GM23338 (cell line): ENCODE data around the gene PRPF38A. TPM values are rescaled to one million over a fixed set of nuclear protein-coding genes. Genes with fewer than 3 reads are reported as not detected.

Source experiments
- ATAC-seq: fragments of 200-7000 bp; cut with Tn5 transposase; 3 replicates; pipeline ENCODE4 v1.9.1; 2020
- DNase-seq: peaks from one replicate; pipeline ENCODE4 v3.0.0-alpha.2; 2015; ENCODE audit warnings: low spot score
- H2AFZ ChIP-seq: fragments of 200-600 bp; sonication (generic); 2 replicates; pipeline ENCODE4 v1.8.0; 2016; ENCODE audit warnings: antibody characterized with exemption, mild to moderate bottlenecking, moderate library complexity
- H3F3A ChIP-seq: fragments of 200-600 bp; sonication (generic); replicated peaks from 2 replicates; pipeline ENCODE4 v1.8.0; 2017; ENCODE audit warnings: antibody characterized with exemption, mixed run types, low read depth
- H3K27ac ChIP-seq: fragments of 200-600 bp; sonication (generic); 2 replicates; pipeline ENCODE4 v1.6.1; 2016; ENCODE audit warnings: low read depth
- H3K27me3 ChIP-seq: fragments of 200-600 bp; sonication (generic); 2 replicates; pipeline ENCODE4 v1.8.0; 2016; ENCODE audit warnings: mild to moderate bottlenecking, mixed run types, moderate library complexity; ENCODE audit not compliant: insufficient read depth
- H3K36me3 ChIP-seq: fragments of 200-600 bp; sonication (generic); 2 replicates; pipeline ENCODE4 v1.8.0; 2016; ENCODE audit warnings: mild to moderate bottlenecking; ENCODE audit not compliant: insufficient read depth
- H3K4me1 ChIP-seq: fragments of 200-600 bp; sonication (generic); 2 replicates; pipeline ENCODE4 v1.8.0; 2016; ENCODE audit warnings: mild to moderate bottlenecking, moderate library complexity; ENCODE audit not compliant: insufficient read depth
- H3K4me2 ChIP-seq: fragments of 200-600 bp; sonication (generic); 2 replicates; pipeline ENCODE4 v1.7.1; 2017; ENCODE audit warnings: mixed run types
- H3K4me3 ChIP-seq: fragments of 200-600 bp; sonication (generic); 2 replicates; pipeline ENCODE4 v1.6.1; 2016; ENCODE audit warnings: mixed run types
- H3K79me2 ChIP-seq: fragments of 200-600 bp; sonication (generic); replicated peaks from 2 replicates; pipeline ENCODE4 v1.8.0; 2017; ENCODE audit warnings: mild to moderate bottlenecking; ENCODE audit not compliant: insufficient read depth
- H3K9me2 ChIP-seq: fragments of 200-600 bp; sonication (generic); 2 replicates; pipeline ENCODE4 v1.8.0; 2017; ENCODE audit not compliant: insufficient read depth
- H4K20me1 ChIP-seq: fragments of 200-600 bp; sonication (generic); replicated peaks from 2 replicates; pipeline ENCODE4 v1.8.0; 2017; ENCODE audit warnings: mild to moderate bottlenecking; ENCODE audit not compliant: insufficient read depth
- H3K27ac Mint-ChIP-seq: 2 replicates; pipeline ENCODE4 v1.8.0; 2020; ENCODE audit warnings: inconsistent platforms, mild to moderate bottlenecking, moderate library complexity, mixed read lengths
- H3K27me3 Mint-ChIP-seq: 3 replicates; pipeline ENCODE4 v1.8.0; 2022; ENCODE audit warnings: low read depth, mild to moderate bottlenecking, moderate library complexity, mixed read lengths, inconsistent platforms; ENCODE audit not compliant: insufficient read depth, poor library complexity
- H3K36me3 Mint-ChIP-seq: 3 replicates; pipeline ENCODE4 v1.8.0; 2021; ENCODE audit warnings: low read depth, mild to moderate bottlenecking, inconsistent platforms, moderate library complexity, mixed read lengths
- H3K4me1 Mint-ChIP-seq: 3 replicates; pipeline ENCODE4 v1.8.0; 2020; ENCODE audit warnings: mild to moderate bottlenecking, inconsistent platforms, mixed read lengths
- H3K4me3 Mint-ChIP-seq: 3 replicates; pipeline ENCODE4 v1.8.0; 2021; ENCODE audit warnings: moderate library complexity, mild to moderate bottlenecking, inconsistent platforms, mixed read lengths
- H3K9me3 Mint-ChIP-seq: 3 replicates; pipeline ENCODE4 v1.8.0; 2020; ENCODE audit warnings: moderate library complexity, mild to moderate bottlenecking, inconsistent platforms, mixed read lengths
- CREB1 ChIP-seq: fragments of 250-450 bp; sonication (Bioruptor Pico); IDR thresholded peaks from 2 replicates; pipeline ENCODE4 v1.5.0; 2020; ENCODE audit warnings: low read depth, mild to moderate bottlenecking, moderate library complexity
- EZH2 ChIP-seq: fragments of 200-600 bp; sonication (generic); IDR thresholded peaks from one replicate; pipeline ENCODE4 v1.8.0; 2017; ENCODE audit warnings: antibody characterized with exemption, mild to moderate bottlenecking, low read depth; ENCODE audit not compliant: unreplicated experiment
- EZH2phosphoT487 ChIP-seq: fragments of 200-600 bp; sonication (generic); IDR thresholded peaks from one replicate; pipeline ENCODE4 v1.8.1; 2018; ENCODE audit warnings: antibody characterized with exemption; ENCODE audit not compliant: unreplicated experiment
- JUNB ChIP-seq: IDR thresholded peaks from one replicate; pipeline ENCODE4 v1.6.1; 2016; ENCODE audit warnings: antibody characterized with exemption; ENCODE audit not compliant: unreplicated experiment
- ZNF331 ChIP-seq: fragments of 250-450 bp; sonication (Bioruptor Pico); IDR thresholded peaks from 2 replicates; pipeline ENCODE4 v1.5.0; 2020; ENCODE audit warnings: low read depth, mild to moderate bottlenecking, moderate library complexity
- polyA plus RNA-seq: library from polyadenylated mRNA; unstranded; fragments of >200 nt; fragmentation: Nextera tagmentation; extraction: Ambion mirVana; gene quantifications from 2 replicates; pipeline ENCODE4 v1.2.1, GENCODE V29; 2016
- total RNA-seq: library from RNA; depleted of rRNA; stranded (reverse); fragments of >200 nt; shearing (Covaris generic); gene quantifications from 2 replicates; pipeline ENCODE4 v1.2.3, GENCODE V29; 2014
- TF ChIP-seq, protein P1 (sequence below), 2 experiments: fragments of 200-600 bp in 1 of 2; sonication (generic) in 1 of 2; conservative IDR thresholded peaks; 2 replicates each; pipeline versions ENCODE4 v1.5.1 to v1.6.1; 2016 to 2017; ENCODE audit warnings: antibody characterized with exemption in 2 of 2, low read depth in 2 of 2, mild to moderate bottlenecking in 2 of 2, moderate library complexity in 1 of 2
- TF ChIP-seq, protein P2 (sequence below): fragments of 250-450 bp; sonication (Bioruptor Pico); IDR thresholded peaks from 2 replicates; pipeline ENCODE4 v1.5.0; 2020; ENCODE audit warnings: mild to moderate bottlenecking, moderate library complexity
- TF ChIP-seq, protein P3 (sequence below): IDR thresholded peaks from one replicate; pipeline ENCODE4 v1.6.1; 2018; ENCODE audit warnings: antibody characterized with exemption; ENCODE audit not compliant: unreplicated experiment
- TF ChIP-seq, protein P4 (sequence below): IDR thresholded peaks from 2 replicates; pipeline ENCODE4 v1.6.1; 2016; ENCODE audit warnings: antibody characterized with exemption

The PRPF38A gene
- total and polyA plus RNA-seq, 2 experiments from 2014 or later, result 24.8 to 40.3 TPM

DNA sequence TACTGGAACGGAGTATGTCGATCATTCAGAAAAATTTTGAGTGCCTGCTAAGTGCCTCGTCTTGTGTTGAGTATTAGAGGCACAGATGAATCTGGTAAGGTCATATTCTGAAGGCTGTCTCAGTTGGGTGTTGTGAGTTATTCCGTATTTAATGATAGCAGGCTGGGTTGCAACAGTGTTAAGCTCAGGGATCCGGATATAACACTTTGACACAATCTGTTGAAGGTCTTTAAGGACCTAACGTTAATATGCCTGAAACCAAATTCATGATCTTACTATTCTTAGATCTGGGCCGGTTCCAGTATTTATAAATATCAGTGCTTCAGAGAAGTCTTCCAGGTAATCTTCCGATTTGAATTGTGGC, 555 bp downstream of the PRPF38A start:
- H3K4me2 ChIP-seq, result peak overlapping the region; percentile 82
- H3K27me3 ChIP-seq, result no peaks in the 10 kb centered on the region
- Mint-ChIP-seq H3K27me3 (no peaks in the 10 kb centered on the region), H3K36me3 (peaks cover 69% of the 10 kb centered on the region), H3K4me1 (peaks cover 16% of the 10 kb centered on the region; the same call in 2 of the 3 replicates), H3K9me3 (no peaks in the 10 kb centered on the region), H3K4me3 (peak overlapping the region; percentile 100), H3K27ac (peak overlapping the region; percentile 100)
- H4K20me1 ChIP-seq, result peaks cover 26% of the 10 kb centered on the region
- peak overlapping the region; percentile 82 for H3K4me3 ChIP-seq
- H3K9me2 ChIP-seq, result no peaks in the 10 kb centered on the region
- H3K36me3 ChIP-seq, result peaks cover 41% of the 10 kb centered on the region
- peaks cover 75% of the 10 kb centered on the region for H3K79me2 ChIP-seq
- ATAC-seq (no peak), DNase-seq (no peak)
- H3K27ac ChIP-seq, result peak overlapping the region; percentile 99
- TF ChIP-seq, protein P1, sequence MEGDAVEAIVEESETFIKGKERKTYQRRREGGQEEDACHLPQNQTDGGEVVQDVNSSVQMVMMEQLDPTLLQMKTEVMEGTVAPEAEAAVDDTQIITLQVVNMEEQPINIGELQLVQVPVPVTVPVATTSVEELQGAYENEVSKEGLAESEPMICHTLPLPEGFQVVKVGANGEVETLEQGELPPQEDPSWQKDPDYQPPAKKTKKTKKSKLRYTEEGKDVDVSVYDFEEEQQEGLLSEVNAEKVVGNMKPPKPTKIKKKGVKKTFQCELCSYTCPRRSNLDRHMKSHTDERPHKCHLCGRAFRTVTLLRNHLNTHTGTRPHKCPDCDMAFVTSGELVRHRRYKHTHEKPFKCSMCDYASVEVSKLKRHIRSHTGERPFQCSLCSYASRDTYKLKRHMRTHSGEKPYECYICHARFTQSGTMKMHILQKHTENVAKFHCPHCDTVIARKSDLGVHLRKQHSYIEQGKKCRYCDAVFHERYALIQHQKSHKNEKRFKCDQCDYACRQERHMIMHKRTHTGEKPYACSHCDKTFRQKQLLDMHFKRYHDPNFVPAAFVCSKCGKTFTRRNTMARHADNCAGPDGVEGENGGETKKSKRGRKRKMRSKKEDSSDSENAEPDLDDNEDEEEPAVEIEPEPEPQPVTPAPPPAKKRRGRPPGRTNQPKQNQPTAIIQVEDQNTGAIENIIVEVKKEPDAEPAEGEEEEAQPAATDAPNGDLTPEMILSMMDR (conservative IDR thresholded peaks at IDR 0.05; ENCODE audit: low read depth in 2 of 2), result no peak
- TF ChIP-seq, protein P2, sequence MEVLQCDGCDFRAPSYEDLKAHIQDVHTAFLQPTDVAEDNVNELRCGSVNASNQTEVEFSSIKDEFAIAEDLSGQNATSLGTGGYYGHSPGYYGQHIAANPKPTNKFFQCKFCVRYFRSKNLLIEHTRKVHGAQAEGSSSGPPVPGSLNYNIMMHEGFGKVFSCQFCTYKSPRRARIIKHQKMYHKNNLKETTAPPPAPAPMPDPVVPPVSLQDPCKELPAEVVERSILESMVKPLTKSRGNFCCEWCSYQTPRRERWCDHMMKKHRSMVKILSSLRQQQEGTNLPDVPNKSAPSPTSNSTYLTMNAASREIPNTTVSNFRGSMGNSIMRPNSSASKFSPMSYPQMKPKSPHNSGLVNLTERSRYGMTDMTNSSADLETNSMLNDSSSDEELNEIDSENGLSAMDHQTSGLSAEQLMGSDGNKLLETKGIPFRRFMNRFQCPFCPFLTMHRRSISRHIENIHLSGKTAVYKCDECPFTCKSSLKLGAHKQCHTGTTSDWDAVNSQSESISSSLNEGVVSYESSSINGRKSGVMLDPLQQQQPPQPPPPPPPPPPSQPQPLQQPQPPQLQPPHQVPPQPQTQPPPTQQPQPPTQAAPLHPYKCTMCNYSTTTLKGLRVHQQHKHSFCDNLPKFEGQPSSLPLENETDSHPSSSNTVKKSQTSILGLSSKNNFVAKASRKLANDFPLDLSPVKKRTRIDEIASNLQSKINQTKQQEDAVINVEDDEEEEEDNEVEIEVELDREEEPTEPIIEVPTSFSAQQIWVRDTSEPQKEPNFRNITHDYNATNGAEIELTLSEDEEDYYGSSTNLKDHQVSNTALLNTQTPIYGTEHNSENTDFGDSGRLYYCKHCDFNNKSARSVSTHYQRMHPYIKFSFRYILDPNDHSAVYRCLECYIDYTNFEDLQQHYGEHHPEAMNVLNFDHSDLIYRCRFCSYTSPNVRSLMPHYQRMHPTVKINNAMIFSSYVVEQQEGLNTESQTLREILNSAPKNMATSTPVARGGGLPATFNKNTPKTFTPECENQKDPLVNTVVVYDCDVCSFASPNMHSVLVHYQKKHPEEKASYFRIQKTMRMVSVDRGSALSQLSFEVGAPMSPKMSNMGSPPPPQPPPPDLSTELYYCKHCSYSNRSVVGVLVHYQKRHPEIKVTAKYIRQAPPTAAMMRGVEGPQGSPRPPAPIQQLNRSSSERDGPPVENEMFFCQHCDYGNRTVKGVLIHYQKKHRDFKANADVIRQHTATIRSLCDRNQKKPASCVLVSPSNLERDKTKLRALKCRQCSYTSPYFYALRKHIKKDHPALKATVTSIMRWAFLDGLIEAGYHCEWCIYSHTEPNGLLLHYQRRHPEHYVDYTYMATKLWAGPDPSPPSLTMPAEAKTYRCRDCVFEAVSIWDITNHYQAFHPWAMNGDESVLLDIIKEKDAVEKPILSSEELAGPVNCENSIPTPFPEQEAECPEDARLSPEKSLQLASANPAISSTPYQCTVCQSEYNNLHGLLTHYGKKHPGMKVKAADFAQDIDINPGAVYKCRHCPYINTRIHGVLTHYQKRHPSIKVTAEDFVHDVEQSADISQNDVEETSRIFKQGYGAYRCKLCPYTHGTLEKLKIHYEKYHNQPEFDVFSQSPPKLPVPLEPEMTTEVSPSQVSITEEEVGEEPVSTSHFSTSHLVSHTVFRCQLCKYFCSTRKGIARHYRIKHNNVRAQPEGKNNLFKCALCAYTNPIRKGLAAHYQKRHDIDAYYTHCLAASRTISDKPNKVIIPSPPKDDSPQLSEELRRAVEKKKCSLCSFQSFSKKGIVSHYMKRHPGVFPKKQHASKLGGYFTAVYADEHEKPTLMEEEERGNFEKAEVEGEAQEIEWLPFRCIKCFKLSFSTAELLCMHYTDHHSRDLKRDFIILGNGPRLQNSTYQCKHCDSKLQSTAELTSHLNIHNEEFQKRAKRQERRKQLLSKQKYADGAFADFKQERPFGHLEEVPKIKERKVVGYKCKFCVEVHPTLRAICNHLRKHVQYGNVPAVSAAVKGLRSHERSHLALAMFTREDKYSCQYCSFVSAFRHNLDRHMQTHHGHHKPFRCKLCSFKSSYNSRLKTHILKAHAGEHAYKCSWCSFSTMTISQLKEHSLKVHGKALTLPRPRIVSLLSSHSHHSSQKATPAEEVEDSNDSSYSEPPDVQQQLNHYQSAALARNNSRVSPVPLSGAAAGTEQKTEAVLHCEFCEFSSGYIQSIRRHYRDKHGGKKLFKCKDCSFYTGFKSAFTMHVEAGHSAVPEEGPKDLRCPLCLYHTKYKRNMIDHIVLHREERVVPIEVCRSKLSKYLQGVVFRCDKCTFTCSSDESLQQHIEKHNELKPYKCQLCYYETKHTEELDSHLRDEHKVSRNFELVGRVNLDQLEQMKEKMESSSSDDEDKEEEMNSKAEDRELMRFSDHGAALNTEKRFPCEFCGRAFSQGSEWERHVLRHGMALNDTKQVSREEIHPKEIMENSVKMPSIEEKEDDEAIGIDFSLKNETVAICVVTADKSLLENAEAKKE (CRISPR knock-in tag), result no peak
- TF ChIP-seq ZNF331, result no peak
- TF ChIP-seq, protein P3, sequence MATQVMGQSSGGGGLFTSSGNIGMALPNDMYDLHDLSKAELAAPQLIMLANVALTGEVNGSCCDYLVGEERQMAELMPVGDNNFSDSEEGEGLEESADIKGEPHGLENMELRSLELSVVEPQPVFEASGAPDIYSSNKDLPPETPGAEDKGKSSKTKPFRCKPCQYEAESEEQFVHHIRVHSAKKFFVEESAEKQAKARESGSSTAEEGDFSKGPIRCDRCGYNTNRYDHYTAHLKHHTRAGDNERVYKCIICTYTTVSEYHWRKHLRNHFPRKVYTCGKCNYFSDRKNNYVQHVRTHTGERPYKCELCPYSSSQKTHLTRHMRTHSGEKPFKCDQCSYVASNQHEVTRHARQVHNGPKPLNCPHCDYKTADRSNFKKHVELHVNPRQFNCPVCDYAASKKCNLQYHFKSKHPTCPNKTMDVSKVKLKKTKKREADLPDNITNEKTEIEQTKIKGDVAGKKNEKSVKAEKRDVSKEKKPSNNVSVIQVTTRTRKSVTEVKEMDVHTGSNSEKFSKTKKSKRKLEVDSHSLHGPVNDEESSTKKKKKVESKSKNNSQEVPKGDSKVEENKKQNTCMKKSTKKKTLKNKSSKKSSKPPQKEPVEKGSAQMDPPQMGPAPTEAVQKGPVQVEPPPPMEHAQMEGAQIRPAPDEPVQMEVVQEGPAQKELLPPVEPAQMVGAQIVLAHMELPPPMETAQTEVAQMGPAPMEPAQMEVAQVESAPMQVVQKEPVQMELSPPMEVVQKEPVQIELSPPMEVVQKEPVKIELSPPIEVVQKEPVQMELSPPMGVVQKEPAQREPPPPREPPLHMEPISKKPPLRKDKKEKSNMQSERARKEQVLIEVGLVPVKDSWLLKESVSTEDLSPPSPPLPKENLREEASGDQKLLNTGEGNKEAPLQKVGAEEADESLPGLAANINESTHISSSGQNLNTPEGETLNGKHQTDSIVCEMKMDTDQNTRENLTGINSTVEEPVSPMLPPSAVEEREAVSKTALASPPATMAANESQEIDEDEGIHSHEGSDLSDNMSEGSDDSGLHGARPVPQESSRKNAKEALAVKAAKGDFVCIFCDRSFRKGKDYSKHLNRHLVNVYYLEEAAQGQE, result no peak
- TF ChIP-seq CREB1, result no peak
- no peak for TF ChIP-seq EZH2phosphoT487
- TF ChIP-seq EZH2, result no peak
- TF ChIP-seq, protein P4, sequence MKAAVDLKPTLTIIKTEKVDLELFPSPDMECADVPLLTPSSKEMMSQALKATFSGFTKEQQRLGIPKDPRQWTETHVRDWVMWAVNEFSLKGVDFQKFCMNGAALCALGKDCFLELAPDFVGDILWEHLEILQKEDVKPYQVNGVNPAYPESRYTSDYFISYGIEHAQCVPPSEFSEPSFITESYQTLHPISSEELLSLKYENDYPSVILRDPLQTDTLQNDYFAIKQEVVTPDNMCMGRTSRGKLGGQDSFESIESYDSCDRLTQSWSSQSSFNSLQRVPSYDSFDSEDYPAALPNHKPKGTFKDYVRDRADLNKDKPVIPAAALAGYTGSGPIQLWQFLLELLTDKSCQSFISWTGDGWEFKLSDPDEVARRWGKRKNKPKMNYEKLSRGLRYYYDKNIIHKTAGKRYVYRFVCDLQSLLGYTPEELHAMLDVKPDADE, result no peak
- no peak for TF ChIP-seq JUNB
- no peak overlapping the region for H2AFZ ChIP-seq
- peaks cover 15% of the 10 kb centered on the region for H3K4me1 ChIP-seq
- H3F3A ChIP-seq, result peaks cover 11% of the 10 kb centered on the region; the same call in 1 of the 2 replicates
